Peyer's patch (tissue), 4 donors: Measurements from ENCODE around the gene NEIL1.

Experiments
- POLR2A ChIP-seq, 2 donors: fragments of 450-650 bp; IDR thresholded peaks; one replicate each; pipeline ENCODE4 v1.5.1; 2017; ENCODE audit warnings: antibody characterized with exemption in 2 of 2, mild to moderate bottlenecking in 2 of 2, moderate library complexity in 2 of 2
- TF ChIP-seq, protein P1 (sequence below), 6 experiments: fragments of 450-650 bp in 4 of 6; fragments of 200-600 bp in 2 of 6; sonication (generic) in 1 of 6; IDR thresholded peaks; one replicate each; pipeline ENCODE4 v1.5.1; 2017 to 2019; ENCODE audit warnings: antibody characterized with exemption in 6 of 6, mild to moderate bottlenecking in 3 of 6, moderate library complexity in 1 of 6

GRCh38 chr15:75349851-75350588, 3.2 kb downstream of the NEIL1 start:
- TF ChIP-seq, protein P1, sequence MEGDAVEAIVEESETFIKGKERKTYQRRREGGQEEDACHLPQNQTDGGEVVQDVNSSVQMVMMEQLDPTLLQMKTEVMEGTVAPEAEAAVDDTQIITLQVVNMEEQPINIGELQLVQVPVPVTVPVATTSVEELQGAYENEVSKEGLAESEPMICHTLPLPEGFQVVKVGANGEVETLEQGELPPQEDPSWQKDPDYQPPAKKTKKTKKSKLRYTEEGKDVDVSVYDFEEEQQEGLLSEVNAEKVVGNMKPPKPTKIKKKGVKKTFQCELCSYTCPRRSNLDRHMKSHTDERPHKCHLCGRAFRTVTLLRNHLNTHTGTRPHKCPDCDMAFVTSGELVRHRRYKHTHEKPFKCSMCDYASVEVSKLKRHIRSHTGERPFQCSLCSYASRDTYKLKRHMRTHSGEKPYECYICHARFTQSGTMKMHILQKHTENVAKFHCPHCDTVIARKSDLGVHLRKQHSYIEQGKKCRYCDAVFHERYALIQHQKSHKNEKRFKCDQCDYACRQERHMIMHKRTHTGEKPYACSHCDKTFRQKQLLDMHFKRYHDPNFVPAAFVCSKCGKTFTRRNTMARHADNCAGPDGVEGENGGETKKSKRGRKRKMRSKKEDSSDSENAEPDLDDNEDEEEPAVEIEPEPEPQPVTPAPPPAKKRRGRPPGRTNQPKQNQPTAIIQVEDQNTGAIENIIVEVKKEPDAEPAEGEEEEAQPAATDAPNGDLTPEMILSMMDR (IDR thresholded peaks at IDR 0.05): no peak
- no peak for TF ChIP-seq POLR2A (IDR thresholded peaks at IDR 0.05)
